Measurements from ENCODE around the gene EFCAB12.

Gene EFCAB12

DNA sequence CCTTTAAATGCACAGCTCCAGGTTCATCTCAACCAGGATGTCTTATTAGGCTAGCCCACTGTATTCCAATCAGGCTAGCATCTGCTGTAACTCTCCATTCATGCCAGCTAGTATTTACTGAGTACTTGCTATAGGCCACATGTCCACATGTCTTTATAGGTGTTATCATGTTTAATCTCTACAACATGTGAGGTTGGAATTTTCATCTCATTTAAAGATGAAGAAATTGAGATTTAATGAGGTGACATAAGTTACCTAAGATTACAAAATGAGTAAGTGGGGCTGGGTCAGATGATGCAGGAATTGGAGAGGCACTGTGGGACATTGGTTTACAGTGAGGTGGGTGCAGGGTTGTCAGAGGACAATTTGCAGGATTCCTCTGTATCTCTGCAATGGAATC lies 14.5 kb upstream of the EFCAB12 start:
- no peak for FAIRE-seq

DNA sequence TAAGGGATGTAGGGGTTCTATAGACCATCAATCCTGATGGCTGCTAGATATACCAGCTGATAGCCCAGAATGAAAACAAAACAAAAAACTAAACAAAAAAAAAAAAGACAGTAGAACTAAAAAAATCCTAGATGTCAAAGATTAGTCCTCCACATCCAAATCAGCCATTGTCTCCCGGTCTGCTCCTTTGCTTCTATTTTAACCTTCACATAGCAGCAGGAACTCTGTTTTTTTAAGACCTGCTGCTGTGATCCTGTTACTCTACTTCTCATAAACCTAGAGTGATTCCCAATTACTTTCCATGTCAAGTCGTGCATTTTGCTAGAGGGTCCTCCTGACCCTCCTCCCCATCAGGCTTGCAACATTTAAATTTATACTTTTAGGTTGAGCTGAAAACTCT lies 14.1 kb upstream of the EFCAB12 start:
- no peak for FAIRE-seq

DNA sequence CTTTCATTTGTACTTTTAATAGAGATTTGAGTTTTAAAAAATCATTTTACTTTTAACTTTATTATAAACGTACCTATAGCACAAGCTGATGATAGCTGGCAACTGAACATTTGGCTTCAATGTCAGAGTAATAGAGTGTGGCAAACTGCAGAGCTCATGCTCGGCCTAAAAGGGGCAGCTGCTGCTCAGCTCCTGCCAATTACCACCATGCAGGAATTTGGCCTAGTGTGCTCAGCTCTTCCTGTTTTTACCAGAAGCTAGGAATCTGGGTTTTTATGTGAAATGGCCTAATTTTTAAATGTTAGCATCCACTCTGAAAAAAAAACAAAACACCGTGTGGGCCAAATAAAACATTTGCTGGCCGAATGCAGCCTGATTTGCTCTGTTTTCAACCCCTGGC lies 13.3 kb upstream of the EFCAB12 start:
- no peak for FAIRE-seq

DNA sequence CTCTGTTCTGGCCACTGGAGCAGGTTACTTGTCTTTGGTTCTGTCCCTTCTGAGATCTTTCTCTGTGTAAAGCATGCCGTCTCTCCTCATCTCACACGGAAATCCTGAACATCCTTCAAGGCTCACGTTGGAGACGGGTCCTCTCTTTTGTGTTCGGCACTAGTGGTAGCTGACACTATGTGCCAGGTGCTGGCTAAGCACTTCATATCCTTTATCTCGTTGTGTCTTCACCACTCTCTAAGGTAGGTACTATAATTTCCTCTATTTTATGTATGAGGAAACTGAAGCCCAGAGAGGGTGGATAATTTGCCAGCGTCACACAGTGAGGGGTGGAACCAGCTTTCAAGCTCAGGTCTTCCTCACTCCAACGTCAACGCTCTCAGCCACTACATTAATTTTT lies 12.8 kb upstream of the EFCAB12 start:
- FAIRE-seq: no peak

DNA sequence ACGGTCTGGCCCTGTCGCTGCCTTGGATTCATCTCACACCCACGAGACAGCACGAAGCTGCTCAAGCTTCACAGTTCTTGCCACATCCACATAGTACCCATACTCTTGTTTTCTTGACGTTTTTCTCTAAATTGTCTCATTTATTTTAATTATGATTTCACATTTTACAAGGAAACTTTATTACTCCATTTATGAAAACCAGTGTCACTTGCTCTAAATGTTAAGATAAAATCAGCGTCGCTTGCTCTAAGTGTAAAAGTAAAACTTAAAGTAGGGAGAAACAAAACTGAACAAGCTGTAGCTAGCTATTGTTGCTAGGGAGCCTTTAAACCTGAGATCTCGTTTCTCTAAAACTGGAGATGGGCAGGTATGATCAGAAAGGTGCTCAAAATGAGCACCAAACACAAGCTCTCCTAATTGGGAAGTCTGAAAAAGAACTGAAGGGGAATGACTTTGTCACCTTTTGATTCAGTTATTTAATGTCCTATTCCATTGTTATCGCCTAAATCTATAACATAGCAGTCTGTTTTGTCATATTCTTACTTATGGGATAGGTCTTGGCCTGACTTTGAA lies 12.3 kb upstream of the EFCAB12 start:
- no peak for FAIRE-seq

DNA sequence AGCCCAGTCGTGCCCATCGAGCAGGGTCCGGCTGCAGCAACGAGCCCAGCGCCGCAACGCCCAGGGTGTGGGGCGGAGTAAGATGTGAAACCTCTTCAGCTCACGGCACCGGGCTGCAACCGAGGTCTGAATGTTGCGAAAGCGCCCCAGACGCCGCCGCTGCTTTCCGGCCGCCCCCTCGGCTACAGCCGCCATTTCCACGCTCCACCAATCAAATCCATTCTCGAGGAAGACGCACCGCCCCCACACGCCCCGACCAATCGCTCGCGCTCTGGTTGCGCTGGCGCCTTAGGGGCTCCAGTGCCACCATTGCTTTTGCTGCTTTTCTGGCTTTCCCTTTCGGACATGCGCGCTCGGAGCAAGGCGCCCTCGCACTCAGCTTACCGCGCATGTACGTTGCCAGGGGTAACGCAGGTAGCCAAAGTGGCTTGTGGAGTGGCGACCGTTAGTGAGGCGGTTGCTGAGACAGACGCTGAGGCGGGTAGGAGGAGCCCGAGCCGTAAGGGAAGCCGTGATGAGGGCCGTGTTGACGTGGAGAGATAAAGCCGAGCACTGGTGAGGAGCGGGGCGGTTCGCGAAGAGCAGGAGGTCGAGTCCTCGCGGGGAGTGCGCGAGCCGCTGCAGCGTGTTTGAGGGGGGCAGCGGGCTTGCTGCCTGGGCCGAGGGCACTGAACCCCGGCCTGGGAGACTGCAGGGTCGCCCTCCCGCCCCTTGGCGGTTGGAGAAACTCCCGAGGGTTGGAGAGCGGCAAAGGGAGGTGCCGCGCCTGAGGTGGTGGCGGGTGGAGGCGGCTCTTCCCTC lies 11.6 kb upstream of the EFCAB12 start, which contains the start of the genes IFT122 and MBD4:
TSS of gene IFT122 (plus strand) at position 408 of the 801 bp plus-strand sequence. CDS start at position 515, 107 bp downstream.
TSS of gene MBD4 (minus strand) at position 132 of the 801 bp plus-strand sequence. CDS start at position 17, 115 bp downstream.
- FAIRE-seq: peak; percentile 96

DNA sequence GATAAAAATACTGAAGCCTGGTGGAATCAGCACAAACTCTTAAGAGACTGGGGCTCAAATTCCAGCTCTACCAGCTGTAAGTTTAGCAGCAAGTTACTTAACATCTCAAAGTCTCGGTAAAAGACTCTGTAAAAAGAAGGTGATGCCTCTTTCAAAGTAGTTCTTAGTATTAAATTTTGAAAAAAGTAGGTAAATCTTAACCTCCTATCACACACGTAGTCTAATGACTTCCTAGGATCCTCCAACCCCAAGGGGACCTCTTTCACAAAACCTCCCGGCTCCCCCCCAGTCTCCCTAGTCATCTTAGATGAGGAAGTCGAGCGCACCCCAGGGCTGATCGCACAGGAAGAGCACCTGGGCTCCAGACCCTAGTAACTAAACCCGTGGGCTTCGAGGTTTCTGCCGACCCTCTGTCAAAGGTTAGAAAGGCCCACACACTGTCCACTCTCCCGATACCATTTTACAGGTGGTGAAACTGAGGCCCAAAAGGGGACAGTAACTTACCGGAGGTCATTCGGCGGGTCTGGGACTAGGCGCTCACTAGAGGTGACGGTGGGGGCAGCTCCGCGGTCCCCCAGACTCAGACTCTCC lies 10.9 kb upstream of the EFCAB12 start:
- no peak for FAIRE-seq

DNA sequence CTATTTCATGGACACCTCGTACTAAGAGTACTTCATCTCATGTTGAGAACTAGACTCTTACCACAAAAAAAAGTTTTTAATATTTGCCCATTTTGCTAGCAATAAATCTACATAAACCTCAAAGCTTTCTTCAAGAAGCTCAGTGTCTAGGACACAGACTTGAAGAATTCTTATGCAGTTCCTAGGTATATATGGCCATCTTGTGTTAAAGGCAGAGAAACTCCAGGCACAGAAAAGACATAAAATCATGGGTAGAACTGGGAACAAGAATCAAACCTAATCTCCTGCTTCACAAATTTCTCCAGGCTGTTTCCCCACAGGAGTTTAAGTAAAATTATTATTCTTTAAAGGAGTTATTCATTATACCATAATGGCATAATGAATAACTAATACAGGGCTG lies 6.9 kb upstream of the EFCAB12 start:
- FAIRE-seq: no peak

DNA sequence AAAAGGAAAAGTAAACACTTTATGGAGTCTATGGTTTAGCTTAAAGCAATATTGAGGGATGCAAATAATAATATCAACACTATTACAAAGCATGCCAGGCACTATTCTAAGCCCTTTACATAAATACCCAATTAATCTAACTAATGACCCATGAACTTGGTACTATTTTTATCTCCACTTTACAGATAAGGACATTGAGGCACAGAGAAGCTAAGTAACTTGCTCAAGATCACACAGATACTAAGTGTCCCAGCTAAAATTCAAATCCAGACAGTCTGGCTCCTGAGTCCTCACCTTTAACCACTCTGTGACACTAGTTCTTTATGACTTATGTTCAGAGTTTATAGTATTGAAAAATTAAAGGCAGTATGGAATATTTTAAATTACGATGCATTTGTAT lies 5.7 kb upstream of the EFCAB12 start:
- no peak for FAIRE-seq

DNA sequence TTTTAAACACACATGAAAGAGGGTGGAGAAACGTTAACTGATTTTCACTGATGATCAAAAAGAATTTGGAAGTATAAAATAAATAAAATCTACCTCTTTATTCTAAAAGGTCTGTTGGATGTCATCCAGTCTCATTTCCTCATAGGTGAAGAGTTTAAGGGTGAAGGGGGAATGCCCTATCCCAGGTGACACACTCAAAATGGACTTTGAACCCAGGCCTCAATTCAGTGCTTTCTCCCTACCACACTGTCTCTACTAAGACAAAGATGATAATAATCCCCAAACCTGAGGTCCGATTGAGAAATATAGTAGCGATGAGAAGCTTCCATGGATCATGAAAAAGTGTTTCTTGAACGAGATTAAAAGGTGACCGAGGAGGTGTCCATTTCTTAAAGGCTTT lies 5.1 kb upstream of the EFCAB12 start:
- no peak for FAIRE-seq

DNA sequence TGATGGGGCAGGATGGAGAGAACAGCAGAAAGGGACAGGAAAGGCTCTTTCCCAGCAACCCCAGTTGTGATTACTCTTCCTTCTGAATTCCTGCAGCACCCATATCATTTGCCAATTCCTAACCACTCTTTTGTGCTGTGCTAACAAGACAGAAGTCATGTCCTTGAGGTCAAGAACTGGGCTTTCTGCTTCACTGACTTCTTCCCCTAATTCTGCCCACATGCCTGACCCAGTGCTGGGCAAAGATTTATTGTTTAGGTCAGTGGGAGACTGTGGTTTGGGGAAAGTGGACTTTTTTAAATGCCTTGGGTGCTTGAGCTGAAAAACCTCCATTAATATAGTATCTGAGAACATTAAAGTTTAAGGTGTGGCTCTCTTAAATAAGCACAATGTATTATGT lies 4.2 kb upstream of the EFCAB12 start:
- FAIRE-seq: no peak

DNA sequence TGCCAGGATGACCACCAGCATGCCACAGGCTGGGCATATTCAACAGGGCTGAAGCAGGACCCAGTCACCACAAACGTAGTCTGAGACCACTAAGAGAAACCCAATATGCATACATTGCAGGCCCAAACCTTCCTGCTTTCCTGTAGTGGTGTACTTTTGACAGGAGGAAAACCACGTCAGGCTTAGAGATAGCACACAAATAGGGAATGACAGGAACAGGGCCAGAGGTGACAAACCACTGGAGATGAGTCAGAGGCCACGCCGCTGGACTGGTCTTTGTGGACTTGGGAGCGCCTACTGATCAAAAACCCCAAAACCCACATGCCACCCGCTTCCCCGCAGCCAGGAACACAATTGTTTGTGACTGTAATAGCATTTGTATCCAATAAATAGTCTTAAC lies 3.6 kb upstream of the EFCAB12 start:
- no peak for FAIRE-seq

DNA sequence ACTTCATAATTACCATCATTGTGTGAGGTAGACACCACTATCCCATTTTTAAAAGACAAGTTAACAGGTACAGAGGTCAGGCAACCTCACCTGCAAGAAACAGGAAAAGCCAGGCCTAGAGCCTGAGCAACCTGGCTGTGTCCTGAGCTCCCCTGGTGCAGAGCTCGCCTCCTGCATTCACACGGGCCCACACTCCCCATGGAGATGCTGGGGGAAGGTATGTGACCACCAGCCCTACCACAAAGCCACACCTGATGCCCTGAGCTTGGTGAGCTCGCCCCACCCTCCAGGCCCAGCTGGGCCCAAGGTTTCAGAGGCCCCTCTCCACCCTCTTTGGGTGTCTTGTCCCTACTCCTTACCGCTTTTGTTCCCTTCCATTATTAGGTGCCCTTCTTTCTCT lies 1.2 kb upstream of the EFCAB12 start:
- no peak for FAIRE-seq

DNA sequence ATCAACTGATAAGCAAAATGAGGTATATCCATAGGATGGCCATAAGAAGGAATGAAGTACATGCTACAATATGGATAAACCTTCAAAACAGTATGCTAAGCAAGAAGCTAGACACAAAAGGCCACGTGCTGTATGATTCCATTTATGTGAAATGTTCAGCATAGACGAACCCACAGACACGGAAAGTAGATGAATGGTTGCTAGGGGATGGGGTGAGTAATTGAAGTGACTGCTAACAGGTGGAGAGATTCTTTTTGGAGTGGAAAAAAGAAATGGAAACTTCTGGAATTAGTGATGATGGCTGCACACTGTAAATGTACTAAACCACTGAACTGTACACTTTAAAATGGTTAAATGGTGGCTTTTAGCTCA lies 630 bp upstream of the EFCAB12 start:
- no peak for FAIRE-seq

DNA sequence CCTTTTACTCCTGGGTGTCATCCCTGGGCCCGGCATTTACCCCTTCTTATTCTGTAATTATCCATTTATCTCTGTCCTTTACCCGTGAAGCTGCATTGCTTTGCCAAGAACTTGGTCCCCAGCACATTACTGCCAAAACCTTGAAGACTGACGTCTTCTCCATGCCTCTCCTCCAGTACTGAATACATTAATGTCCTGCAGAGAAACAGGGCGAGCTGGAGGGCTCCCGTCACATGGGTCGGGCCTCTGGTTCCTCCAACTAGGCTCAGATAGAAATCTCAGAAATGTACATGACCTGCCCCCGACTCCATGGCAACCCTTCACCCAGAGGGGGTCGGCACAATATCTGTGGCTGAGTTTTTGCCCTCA lies 445 bp downstream of the EFCAB12 start:
- FAIRE-seq: no peak

DNA sequence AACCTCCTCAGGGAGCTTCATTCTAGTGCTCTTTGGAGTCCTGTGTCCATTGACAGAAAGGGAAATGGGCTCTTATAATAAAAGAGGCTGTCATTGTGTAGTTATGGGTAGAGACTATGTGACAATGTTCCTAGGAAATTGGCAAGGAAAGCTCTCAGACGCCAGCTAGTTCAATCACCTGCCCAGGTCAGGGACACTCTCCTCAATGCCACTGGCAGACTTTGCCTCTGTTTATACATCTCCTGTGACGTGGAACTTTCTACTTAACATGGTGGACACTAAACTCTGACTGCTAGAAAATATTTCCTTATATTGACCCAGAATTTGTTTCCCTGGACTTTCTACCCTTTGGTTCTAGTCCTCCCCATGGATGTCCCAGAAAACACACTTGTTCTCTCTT lies 2.8 kb downstream of the EFCAB12 start:
- FAIRE-seq: no peak

DNA sequence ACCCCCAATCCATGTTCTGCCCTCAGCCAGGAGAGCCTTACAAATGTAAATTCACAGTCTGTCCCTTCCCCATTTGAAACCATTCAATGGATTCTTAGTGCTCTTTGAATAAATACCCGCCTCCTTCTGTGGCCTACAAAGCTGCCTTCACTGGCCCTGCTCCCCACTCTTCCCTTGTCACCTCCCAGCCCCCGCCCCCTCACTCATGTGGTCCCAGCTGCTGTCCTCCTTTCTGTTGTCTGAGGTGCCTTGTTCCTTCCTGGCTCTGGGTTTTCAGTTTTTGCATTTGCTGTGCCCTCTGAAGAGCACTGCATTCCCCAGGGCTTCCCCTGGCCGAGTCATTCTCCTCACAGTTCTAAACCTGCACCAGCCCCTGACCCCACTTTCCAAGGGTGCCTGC lies 3.2 kb downstream of the EFCAB12 start:
- no peak for FAIRE-seq

DNA sequence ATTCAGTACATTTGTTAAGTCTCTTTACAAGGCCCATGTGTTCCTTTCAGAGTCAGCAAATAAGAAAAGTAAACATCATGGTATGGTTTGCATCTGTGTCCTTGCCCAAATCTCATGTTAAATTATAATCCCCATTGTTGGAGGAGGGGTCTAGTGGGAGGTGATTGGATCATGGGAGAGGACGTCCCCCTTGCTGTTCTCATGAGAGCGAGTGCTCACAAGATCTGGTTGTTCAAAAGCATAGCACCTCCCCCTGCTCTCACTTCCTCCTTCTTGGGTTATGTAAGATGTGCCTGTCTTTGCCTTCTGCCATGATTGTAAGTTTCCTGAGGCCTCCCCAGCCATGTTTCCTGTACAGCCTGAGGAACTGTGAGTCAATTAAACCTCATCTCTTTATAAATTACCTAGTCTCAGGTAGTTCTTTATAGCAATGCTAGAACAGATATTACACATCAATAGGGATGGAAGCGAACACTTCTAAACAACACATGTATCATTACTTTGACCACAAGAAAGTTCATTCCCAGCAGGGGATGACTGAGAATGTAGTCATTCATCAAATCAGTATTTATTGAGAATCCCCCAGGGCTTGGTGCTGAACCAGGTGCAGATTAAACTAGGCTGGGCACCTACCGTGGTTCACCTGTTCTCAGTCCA lies 4.1 kb downstream of the EFCAB12 start:
- FAIRE-seq: no peak

DNA sequence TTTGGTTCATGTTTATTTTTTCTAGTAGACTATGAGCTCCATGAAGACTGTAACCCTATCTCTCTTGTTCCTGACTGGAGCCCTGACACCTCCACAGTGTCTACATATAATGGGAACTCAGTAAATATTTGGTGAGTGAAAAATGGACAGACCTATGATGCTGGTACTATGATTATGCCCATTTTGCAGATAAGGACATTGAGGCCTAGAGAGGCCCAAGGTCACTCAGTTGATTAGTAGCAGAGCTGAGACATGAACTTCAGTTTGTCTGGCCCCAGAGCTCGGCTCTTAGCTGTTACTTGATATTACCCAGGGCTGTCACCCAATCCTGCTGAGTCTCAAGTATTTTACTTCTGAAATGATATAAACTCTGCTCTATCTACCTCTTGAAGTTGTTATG lies 5.5 kb downstream of the EFCAB12 start:
- FAIRE-seq: no peak

DNA sequence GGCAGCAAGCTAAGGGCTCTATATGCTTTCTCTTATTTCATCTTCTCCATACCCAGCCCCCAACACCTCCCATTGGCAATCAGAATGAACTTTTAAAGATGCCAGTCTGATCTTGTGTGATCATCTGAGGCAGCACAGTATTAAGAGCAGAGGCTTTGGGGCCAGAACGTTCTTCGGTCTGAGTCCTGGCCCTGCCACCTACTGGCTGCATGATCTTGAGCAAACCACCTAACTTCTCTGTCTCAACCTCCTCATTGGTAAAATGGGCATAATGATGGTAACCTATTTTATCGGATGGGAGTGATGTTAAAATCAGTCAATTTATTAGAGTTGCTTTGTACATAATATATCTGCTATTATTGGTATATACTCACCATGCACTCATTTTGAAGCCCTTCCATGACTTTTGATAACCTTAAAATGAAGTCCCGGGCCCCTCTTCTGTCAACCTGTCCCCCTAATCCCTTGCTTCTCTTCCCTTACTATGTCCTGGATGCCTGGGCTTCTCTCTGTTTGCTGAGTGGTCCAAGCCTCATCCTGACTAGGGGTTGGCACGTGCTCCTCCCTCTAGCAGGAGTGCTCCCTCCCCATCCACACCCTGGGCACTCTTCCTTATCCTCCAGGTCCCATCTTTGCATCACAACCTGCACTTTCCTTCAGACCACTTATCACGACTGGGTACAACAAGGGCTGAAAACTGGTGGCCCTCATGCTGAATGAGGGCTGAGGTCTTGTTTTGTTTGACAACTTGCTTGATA lies 6.3 kb downstream of the EFCAB12 start:
- FAIRE-seq: no peak

DNA sequence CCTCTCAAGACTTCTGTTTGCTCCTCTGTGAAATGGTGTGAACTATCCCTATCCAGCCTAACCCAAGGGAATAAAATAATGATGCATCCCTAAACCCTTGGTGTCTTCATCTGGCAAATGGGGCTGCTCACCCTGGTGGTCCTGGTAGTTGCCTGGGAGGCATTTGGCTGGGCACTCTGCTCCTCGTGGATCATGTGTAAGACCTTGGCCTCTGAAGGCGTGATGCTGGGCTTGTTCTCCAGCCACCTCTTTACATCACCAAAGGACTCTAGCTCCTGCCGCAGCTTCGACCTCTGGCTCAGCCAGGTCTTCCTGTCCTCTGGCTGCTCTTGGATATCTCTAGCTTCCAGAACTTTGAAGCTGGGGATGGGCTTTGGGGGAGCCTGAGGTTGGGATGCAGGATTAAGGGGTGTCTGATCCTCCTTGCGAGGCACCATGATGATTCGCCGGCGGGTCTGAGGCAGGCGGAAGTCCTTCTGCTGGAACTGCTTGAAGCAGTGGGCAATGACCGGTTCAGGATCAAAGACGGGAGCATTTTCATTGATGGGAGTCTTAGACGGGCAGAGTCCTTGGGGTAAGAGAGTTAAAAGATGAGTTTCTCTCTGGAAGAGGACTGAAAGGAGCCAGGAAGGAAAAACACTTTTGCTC lies 7.1 kb downstream of the EFCAB12 start:
- FAIRE-seq: no peak

DNA sequence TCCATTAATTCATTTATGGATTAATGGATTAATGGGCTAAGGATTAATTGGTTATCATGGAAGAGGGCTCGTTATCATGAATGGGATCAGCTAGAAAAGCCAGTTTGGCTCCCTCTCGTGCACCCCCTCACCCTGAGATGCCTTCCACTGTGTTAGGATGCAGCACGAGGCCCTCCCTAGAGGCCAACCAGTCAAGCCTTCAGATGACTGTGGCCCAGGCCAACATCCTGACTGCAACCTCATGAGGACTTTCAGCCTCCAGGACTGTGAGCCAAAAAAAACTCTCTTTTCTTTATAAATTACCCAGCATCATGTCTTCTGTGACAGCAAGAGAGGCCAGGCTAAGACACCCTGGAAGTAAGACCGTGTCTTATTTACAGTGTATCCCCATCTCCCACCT lies 9.0 kb downstream of the EFCAB12 start:
- FAIRE-seq: no peak
